GM12878 (cell line): ENCODE results near the gene DSTYK. TPM values are rescaled to one million over a fixed set of nuclear protein-coding genes. Genes with fewer than 3 reads are reported as not detected.
A peak's percentile ranks its signal among the peaks of the same experiment; 100 is the strongest.

Source experiments
- ATF3 ChIP-seq: IDR thresholded peaks from 2 replicates; pipeline ENCODE4 v1.6.1; 2011; ENCODE audit warnings: low read depth, mild to moderate bottlenecking, low read length, moderate library complexity, borderline replicate concordance; ENCODE audit errors: extremely low read depth
- CBX5 ChIP-seq: sonication (generic); IDR thresholded peaks from 2 replicates; pipeline ENCODE4 v1.6.1; 2016; ENCODE audit warnings: low read depth, moderate library complexity, mild to moderate bottlenecking, inconsistent platforms
- CREB1 ChIP-seq: IDR thresholded peaks from 2 replicates; pipeline ENCODE4 v1.6.1; 2012; ENCODE audit warnings: low read depth, mild to moderate bottlenecking, inconsistent platforms
- CUX1 ChIP-seq: IDR thresholded peaks from 2 replicates; pipeline ENCODE4 v1.6.1; 2012; ENCODE audit warnings: improper control_type of control experiment, low read depth, low read length; ENCODE audit not compliant: insufficient replicate concordance
- E4F1 ChIP-seq: fragments of 450-650 bp; IDR thresholded peaks from 2 replicates; pipeline ENCODE4 v1.6.1; 2018; ENCODE audit warnings: borderline replicate concordance, mild to moderate bottlenecking; ENCODE audit not compliant: partially characterized antibody
- ESRRA ChIP-seq: IDR thresholded peaks from 2 replicates; pipeline ENCODE4 v1.6.1; 2012; ENCODE audit warnings: mild to moderate bottlenecking, low read length, improper control_type of control experiment
- HDGF ChIP-seq: fragments of 450-650 bp; IDR thresholded peaks from 2 replicates; pipeline ENCODE4 v1.6.1; 2016; ENCODE audit warnings: antibody characterized with exemption
- MXI1 ChIP-seq: fragments of 150-350 bp; IDR thresholded peaks from 2 replicates; pipeline ENCODE4 v1.6.1; 2011; ENCODE audit warnings: low read depth, mild to moderate bottlenecking, inconsistent platforms, low read length, improper control_type of control experiment
- RB1 ChIP-seq: fragments of 450-650 bp; formaldehyde crosslinking; IDR thresholded peaks from 2 replicates; pipeline ENCODE4 v1.6.1; 2017; ENCODE audit warnings: mild to moderate bottlenecking, borderline replicate concordance
- RBBP5 ChIP-seq: fragments of 200-600 bp; sonication (generic); conservative IDR thresholded peaks from 2 replicates; pipeline ENCODE4 v1.6.1; 2016
- RELA ChIP-seq: fragments of 450-650 bp; IDR thresholded peaks from 2 replicates; pipeline ENCODE4 v1.8.0; 2014; ENCODE audit warnings: borderline replicate concordance; ENCODE audit not compliant: partially characterized antibody
- TAF1 ChIP-seq: IDR thresholded peaks from 2 replicates; pipeline ENCODE4 v1.6.1; 2011; ENCODE audit warnings: mild to moderate bottlenecking, low read depth, low read length, borderline replicate concordance
- ZBTB33 ChIP-seq: fragments of 450-650 bp; IDR thresholded peaks from 2 replicates; pipeline ENCODE4 v1.6.1; 2017; ENCODE audit warnings: mild to moderate bottlenecking
- ZNF207 ChIP-seq: fragments of 450-650 bp; IDR thresholded peaks from 2 replicates; pipeline ENCODE4 v1.6.1; 2014; ENCODE audit warnings: antibody characterized with exemption, mild to moderate bottlenecking, borderline replicate concordance
- polyA plus RNA-seq, 11 experiments: library from polyadenylated mRNA; depleted of rRNA in 4 of 11; unstranded in 6 of 11; stranded (reverse) in 5 of 11; fragments of >200 nt; fragmentation: Nextera tagmentation in 4 of 11; fragmentation: Illumina TruSeq in 1 of 11; extraction: Ambion mirVana in 4 of 11; extraction: Trizol in 1 of 11; gene quantifications; 1 replicate in 1 of 11; 2 replicates in 10 of 11; pipeline versions ENCODE4 v1.2.1 to v1.2.3, GENCODE V29; 2011 to 2016; ENCODE audit warnings: inconsistent platforms in 2 of 11, missing spikeins in 2 of 11, low read depth in 1 of 11
- total RNA-seq, 4 experiments: library from RNA; depleted of rRNA in 3 of 4; stranded (reverse); fragments of >200 nt in 3 of 4; fragmentation: Illumina TruSeq in 1 of 4; extraction: Trizol in 1 of 4; gene quantifications; 2 replicates each; pipeline versions ENCODE4 v1.2.1 to v1.2.3, GENCODE V29; 2013 to 2021

Gene DSTYK
- total and polyA plus RNA-seq, 10 of the 15 experiments (the other 5 are each of a cell fraction or from before 2014, with no cell fraction given): 2.7 to 5.5 (median 3.6) TPM

GRCh38 chr1:205211169-205211838 is at the start of gene DSTYK (continued):
- TF ChIP-seq CREB1 (peak; percentile 90), ATF3 (no peak), MXI1 (peak; percentile 46), CUX1 (no peak), RBBP5 (no peak), ZNF207 (peak; percentile 88), E4F1 (no peak), ESRRA (peak; percentile 76; the same call in 1 of the 2 replicates), RELA (peak; percentile 84), TAF1 (peak; percentile 75), CBX5 (peak; percentile 86; the same call in 1 of the 2 replicates), RB1 (peak; percentile 65; the same call in 1 of the 2 replicates), HDGF (no peak), ZBTB33 (0 out of 2 replicates have a peak, but pooled peaks have one; percentile 15)
